HG03520 (cell line): ENCODE results near the gene PDXP.

ENCODE experiments used
- ATAC-seq: cut with Tn5 transposase; IDR thresholded peaks from one replicate; pipeline ENCODE4 v1.9.1; 2021; ENCODE audit warnings: mild to moderate bottlenecking, moderate library complexity; ENCODE audit not compliant: unreplicated experiment

The PDXP gene

DNA sequence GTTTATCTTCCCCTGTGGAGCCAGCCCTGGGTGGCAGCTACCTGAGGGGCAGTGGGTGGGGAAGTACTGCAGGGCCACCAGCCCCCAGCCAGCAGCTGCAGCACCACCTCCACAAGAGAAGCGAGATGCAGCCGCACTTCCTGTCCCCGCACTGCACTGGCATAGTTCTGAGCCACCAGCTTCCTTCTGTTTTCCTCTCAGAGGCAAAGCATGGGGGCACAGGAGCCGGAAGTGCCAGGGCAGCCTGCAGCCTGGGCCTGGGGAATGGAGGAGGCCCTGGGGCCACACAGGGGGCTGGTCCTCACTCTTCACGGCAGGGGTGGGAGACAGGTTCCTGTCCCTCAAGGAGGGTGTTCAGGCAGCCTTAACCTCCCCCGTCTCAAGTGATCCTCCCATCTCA is 31.0 kb upstream of the PDXP start:
- ATAC-seq: no peak

DNA sequence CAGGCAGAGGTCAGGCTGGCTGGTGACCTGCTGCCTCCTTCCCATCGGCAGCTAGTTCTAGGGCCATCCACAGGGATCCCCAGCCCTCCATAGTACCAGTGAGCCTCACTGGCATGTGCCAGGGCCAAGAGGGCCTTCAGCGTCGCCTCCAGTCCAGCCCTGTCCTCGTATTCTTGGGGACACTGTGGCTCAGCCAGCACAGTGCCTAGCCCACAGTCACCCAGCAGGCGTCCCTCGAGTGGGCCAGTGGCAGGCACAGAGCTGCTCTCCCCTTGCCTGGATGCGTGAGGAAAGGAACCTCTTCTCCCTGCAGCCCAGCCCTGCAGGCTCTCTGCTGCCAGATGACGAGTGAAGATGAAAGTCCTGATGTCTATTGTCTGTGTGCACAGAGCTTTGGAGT is 29.7 kb upstream of the PDXP start:
- no peak for ATAC-seq

DNA sequence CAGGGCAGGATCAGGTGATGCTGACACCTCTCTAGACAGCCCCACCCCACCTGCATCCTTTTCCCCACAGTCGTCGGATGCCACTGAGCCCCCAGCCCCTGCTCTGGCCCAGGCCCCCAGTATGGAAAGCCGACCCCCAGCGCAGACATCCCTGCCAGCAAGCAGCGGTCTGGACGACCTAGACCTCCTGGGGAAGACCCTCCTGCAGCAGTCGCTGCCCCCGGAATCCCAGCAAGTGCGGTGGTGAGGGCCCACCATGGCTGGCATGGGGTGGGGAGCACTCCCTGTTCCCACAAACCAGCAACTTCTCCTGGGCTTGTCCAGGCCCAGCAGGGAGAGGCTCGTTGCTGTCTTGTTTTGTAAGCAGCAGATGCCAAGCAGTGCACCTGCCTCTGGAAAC is 28.6 kb upstream of the PDXP start:
- no peak for ATAC-seq

DNA sequence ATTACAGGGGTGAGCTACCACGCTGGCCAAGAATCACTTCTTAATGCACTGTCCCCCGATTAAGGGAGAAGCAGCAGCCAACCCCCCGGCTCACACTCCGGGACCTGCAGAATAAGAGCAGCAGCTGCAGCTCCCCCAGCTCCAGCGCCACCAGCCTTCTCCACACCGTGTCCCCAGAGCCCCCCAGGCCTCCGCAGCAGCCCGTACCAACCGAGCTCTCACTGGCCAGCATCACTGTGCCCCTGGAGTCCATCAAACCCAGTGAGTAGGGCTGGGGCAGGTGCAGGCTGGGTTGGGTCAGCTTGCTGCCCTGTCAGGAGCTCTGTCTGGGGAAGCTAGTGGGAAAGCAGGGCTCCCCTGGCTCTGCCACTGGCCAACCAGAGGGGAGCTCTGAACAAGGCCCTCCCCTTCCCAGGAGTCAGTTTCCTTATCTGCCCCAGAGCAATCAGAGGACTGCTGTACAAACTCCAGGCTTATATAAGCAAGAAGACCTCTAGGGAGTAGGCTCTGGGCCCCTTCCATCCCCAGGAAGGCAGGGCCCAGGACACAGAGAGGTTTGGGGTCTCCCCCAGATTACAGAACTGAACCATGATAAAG is 27.6 kb upstream of the PDXP start:
- ATAC-seq: no peak

DNA sequence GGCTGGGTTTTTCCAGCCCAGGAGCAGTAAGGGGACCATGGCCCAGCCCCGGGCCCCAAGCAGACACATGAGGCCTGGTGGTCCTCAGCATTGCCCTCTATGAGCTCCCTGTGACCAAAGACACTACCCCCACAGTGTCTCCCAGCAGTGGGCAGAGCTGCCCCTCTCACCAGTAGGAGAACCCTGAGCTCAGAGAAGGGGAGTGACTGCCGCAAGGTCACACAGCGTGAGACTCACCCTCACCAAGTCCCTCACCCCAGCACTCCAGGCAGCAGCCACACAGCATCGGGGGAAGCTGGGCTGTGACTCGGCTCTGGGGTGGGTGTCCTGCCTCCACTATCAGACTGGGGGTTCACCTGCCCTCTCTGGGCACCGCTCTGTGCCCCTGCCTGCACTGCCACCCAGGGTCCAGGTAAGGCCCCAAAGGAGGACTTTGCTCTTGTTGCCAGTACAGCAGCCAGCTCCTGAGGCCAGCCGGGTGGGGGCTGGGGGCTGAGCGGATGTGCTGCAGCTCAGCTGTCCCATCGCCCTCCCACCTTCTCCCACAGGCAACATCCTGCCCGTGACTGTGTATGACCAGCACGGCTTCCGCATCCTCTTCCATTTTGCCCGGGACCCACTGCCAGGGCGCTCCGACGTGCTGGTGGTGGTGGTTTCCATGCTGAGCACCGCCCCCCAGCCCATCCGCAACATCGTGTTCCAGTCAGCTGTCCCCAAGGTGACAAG is 26.9 kb upstream of the PDXP start:
- no peak for ATAC-seq

DNA sequence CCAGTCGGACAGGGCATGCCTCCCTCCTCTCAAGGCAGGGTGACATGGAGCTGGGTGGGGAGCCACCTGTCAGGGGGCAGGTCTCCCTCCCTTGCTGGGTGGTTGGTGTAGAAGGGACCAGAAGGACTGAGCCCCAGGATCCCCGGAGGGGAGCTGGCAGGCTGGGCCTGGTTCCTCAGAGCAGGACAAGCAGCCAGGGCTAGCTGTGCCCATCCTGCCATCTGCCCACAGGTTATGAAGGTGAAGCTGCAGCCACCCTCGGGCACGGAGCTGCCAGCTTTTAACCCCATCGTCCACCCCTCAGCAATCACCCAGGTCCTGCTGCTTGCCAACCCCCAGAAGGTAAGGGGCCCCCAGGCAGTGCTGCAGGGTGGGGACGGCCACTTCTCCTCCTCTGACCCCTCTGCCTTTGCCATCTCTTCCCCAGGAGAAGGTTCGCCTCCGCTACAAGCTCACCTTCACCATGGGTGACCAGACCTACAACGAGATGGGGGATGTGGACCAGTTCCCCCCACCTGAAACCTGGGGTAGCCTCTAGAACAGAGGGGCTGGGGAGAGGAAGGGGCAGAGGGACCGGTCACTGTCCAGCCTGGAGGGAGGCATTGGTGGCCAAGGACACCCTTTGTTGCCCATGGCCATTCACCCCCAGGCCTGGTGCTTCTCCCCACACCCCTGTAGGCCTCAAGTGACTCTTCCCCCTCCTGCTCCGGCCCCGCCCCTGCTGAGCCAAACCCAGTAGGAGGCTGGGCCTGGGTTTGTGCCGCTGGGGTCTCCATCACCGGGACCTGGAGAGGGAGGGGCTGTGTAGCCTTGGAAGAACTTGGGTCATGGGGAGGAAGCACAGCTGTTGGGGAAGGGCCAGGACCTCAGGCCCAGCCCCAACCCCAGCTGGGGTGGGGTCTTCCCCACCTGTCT is 26.1 kb upstream of the PDXP start:
- peak; percentile 4 for ATAC-seq

DNA sequence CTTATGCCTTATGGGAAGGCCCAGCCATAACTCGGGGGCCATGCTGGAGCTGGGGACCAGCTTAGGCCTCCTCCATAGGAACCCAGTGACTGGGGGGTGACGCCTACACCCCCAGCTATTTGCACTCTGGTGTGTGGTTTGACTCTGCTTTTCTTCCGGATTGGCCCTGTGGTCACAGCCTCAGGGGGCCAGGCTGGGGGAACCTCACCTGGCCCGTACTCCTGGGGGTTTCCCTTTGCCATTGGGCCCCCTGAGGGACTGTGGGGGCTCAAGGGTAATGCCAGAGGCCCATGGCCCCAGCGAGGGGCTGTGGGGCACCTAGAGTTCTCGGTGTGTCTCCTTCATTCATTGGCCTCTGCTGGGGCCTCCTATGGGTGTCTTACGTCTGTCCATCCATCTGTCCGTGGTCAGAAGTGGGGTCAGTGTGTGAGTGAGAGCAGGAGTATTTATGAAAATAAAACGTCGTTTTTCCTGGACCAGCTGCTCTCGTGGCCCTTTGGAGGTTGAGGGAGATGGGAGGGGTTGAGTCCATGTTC is 25.4 kb upstream of the PDXP start:
- peak; percentile 37 for ATAC-seq

DNA sequence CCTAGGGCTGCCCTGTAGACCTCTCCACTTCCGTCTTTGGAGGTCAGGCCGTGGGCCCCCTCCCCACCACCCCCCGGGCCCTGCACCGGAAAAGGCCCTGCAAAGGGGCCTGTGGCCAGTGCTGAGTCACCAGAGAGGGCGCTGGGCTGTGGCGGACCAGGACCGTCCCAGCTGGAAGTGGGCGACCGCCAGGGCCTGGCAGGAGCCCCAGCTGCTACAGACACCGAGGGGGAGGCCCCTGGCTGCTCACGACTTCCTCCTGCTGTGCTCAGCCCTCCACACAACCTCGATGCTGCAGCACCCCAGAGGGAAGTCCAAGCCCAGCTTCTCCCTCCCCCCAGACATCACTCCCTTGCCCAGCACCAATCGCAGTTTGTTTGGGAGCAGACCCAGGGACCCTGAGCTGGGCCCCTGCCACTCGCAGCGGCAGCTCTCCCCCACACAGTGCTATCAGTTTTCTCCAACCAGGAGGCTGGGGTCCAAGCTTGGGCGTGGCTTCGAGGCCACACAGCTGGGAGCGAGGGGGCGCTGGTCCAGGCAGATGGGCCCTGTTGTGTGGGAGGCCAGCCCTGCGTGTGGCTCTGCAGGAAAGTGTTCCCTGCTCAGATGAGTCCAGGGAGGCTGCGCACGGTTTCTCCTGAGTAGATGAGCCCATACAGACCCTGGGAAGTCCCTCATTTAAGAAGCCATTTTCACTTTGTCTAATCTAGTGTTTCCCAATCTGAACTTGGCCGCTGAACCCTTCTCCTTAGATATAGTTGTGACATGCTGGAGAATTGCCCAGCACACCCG is 24.7 kb upstream of the PDXP start:
- peak; percentile 45 for ATAC-seq

DNA sequence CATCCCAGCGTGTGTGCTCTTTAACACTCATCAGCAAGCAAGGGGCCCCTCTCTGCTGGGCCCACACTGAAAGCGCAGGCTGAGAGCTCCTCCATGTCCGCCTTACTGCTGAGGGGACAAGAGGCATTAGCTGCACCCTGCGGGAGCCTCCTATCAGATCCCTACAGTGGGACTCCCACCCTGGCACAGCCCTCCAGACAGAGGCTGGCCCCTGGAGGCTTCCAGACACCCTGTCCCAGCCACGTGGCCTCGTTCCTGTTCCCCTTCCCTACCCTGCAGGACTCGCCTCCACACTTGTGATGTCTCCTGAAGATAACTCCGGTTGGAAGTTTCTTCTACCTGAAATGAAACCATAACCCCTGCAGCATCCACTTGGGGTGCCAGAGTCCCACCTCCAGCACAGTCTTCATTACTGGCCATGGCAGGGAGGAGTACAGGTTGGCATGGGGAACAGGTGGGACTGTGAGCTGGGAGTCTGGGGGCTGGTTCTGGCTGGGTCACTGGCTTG is 24.1 kb upstream of the PDXP start:
- no peak for ATAC-seq

DNA sequence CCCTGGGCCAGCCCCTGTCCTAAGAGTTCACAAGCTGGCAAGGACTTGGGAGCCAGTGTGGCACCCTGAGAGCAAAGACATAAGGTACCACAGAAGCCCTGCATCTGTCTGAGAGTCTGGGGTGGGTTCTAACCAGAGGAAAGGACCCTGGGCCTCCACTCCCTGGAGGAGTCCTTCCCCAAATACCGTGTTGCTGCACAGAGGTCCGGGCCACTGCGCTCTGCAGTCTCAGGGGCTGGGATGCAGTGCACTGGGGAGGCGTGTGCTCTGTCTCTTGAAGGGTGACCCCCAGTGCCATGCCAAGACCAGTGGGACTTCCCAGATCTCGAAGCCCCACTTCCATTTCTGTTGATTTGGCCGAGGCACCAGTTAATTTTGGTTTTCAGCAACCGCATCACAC is 23.4 kb upstream of the PDXP start:
- ATAC-seq: no peak

DNA sequence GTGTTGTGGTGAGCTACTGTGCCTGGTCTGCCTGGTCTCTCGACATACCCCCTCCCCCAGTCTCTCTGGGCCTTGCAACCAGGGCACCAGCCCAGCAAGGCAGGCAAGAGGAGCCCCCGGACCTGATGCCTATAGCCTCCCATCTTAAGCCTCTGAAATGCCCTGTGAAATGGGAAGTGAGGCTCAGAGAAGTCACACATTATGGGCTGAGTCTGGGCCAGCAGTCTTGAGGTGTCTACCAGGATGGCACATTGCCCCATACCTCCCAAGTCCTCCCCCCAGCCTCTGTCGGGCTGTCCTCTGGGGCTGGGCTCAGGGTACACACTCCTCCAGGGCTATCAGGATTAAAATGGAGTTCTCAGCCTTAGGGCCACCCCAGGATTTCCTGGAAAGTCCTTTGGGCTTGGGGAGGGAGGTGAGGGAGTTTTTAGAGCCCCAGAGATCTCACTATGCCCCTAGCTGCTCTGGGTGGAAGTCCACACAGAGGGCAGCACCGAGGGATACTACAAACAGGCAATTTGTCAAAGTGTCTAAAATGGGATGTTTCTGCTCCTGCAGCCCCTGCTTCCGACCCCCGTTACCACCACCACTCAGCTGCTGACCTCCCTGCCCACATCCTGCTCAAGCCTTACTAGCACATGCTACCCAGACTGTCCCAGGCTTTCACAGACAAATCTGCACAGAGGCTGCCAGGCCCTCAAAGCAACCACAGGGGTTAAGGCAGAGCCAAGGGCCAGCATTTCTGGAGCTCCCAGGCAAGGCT is 22.2 kb upstream of the PDXP start:
- no peak for ATAC-seq

DNA sequence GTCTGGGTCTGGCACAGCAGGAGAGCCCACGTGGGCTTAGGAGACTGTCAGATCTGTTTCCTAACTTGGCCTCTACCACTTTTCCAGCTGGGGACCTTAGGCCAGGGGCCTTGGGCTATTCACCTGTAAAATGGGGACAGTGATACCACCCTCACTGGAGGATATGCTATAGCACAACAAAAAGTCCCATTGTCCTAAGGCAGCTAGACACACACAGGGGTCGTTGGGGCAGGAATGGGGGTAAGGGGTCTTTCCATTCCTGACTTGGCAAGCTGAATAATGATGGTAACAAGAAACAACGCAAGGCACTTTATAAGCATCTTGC is 21.6 kb upstream of the PDXP start:
- ATAC-seq: no peak

DNA sequence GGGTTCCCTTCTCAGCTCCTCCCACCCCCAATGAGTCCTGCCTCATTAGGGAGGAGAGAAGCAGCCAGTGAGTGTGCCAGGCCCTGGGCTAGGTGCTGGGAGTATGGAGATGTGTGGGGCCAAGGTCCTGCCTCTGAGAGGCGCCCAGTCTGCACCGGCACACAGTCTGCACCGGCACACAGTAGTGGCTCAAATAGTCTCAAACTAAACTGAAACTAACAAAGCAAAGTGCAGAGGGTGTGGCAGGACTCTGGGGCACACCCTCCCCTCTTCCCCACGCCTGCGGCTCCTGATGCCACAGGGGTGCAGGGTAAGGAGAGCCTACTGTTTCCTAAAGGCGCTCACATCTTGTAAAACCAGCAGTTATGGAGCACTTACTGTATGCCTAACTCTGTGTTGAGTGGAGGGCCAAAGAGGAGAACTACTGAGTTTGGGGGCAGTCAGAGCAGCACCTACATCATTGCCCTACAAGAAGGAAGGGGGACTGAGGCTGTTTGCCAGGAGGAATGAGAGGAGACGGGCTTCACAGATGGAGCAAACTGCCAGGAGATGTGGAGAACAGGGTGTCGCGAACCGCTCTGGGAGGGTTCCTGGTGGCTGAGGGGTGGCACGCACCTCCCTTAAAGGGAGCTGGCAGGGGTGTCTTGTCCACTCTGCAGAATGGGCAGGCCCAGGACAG is 20.0 kb upstream of the PDXP start:
- ATAC-seq: no peak

DNA sequence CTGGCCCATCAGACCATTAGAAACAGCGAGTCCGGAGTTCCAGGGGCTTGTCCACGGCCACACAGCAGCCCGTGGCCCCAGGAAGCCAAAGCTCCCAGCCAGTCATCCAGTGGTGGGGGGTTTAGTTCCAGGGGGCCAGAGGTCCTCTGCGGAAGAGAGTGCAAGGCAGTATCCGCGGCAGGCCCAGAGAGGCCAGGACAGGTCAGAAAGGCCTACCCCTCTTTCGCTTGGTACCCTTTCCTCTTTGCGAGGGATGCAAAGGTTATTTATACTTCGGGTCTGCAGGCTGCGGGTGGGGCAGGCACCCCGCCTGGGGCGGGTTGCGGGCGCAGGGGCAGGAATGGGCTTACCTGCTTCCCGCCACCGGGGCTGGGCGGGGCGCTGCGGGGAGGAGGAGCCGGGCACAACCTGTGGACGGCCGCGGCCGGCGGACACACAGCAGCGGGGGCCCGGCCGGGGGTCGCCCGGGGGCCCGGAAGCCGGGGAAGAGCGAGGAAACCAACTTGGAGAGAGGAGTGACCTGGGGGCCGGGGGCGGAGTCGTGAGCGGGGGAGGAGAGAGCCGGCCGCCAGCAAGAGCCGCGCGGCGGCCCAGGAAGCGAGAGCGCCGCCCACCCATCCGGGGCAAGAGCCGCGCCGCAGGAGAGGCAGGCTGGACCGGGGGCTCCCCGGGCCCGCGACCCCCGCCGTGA is 19.3 kb upstream of the PDXP start, which contains the start of gene SH3BP1:
Gene SH3BP1, plus strand, starts transcription at position 600 of the 691 bp plus-strand sequence. CDS start 119 bp downstream, outside the sequence.
- no peak for ATAC-seq

DNA sequence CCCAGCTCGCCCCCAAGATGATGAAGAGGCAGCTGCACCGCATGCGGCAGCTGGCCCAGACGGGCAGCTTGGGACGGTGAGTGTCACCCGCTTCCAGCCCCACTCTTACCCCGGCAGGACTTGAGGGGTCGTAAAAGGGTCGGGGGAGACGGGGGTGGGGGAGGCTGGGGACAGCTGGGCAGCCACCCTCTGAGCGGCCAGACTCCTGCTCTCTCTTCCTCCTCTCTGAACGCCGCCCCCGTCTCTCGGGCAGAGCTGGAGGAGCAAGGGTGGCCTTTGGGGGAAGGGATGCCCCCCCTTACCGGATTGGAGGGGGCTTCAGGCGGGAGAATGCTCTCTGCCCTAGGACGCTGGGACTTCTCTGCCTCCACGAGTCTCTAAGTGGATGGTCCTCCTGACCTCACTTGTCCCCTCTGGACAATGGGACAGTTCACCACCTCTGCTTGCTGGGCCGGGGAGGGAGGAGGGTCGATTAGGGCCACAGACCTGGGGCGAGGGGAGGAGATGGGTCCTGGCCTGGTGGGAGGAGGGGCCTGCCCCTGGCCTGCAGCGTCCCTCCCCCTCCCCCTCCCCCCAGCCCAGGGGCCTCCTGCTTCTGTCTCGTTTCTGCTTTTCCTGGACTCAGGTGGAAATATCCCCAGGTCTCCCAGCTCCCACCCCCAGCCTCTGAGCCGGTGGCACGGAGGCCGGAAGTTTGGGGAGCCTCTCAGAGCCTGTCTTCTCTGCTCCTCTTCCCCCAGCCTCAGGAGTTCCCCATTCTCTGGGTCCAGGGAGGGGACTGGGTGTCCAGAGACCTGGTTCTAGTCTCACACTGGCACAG is 18.5 kb upstream of the PDXP start:
- no peak for ATAC-seq

DNA sequence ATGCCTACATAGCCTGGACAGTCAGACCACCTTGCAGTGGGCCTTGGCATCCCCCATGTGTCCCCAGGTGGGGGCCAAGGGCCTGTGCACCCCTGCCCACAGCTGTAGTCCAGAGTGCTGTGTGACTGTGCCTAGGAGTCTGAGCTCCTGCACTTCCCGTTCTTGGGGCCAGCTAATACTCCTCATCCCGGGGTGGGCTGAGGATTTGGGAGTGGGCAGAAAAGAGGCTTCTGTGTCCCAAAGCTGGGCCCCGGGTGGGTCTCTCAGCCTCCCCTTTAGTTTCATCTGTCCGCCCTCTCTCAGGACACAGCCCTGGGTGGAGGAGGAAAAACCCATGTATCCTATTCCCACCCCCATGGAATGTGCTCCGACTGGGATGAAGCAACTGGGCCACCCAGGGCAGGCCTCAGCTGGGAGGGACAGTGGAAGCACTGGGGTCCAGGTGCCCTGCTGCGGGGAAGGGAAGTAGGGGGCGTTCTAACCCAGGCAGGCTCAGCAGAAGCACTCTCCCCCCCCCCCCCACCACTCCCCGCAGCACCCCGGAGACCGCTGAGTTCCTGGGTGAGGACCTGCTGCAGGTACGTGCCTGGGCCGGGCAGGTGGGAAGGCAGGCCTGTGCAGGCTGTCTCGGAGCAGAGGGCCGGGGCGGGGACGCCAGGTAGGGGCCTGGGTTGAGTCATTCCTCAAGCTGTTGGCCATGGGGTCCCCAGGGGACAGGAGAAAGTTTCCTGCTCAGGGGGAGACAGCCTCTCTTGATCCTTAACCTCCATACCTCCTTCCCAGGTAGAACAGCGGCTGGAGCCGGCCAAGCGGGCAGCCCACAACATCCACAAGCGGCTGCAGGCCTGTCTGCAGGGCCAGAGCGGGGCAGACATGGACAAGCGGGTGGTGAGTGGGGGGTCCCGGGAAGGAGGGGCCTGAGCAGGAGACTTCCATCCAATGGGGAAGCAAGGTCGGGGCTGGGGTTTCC is 17.6 kb upstream of the PDXP start:
- no peak for ATAC-seq

DNA sequence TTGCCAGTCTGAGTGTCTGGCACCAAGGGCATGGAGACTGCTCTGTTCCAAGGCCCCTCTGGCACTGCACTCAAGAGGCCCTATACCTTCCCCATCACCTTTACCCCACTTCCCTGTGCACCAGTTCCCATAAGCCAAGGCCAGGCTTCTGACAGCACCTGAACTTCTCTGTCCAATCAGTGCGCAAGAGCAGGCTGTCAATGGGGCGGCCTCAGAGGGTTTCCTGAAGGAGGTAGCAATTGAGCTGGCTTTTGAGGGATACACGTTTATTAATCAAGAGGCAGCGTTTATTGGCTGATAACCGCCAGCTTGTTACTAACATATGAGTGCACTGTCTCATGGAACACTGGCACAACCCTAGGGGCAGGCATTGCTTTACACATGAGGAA is 17.0 kb upstream of the PDXP start:
- ATAC-seq: no peak
